GM11168 (cell line): ENCODE measurements around the gene MT1M.
"Not testable (repeated sequence)": the region's sequence is repeated elsewhere in the genome, so short reads cannot be mapped to it uniquely, and the experiment has no call there.

Experiments used
- in situ Hi-C: fragments of 300-500 bp; cut with MboI; formaldehyde crosslinking; loops from one replicate; pipeline ENCODE4 v1.12.0; 2022; ENCODE audit warnings: low sequenced_read_pairs; ENCODE audit not compliant: unreplicated experiment

Gene MT1M

GRCh38 chr16:56670620-56670934 lies 38.1 kb downstream of the MT1M start:
- in situ Hi-C loops: no loop called here

- in situ Hi-C loops: not testable (repeated sequence)
Measured at GRCh38 chr16:56671691-56672090, 39.2 kb downstream of the MT1M start.

GRCh38 chr16:56672171-56672570 lies 39.7 kb downstream of the MT1M start:
- in situ Hi-C loops: not testable (repeated sequence)

GRCh38 chr16:56672761-56673536 lies 40.5 kb downstream of the MT1M start:
- in situ Hi-C loops: no loop called here

- in situ Hi-C loops: no loop called here
Measured at GRCh38 chr16:56673921-56674320, 41.5 kb downstream of the MT1M start.

- in situ Hi-C loops: not testable (repeated sequence)
Measured at GRCh38 chr16:56674570-56674969, 42.1 kb downstream of the MT1M start.

- in situ Hi-C loops: no loop called here
Measured at GRCh38 chr16:56675685-56676210, 43.3 kb downstream of the MT1M start.

GRCh38 chr16:56677474-56677873 lies 45.0 kb downstream of the MT1M start:
- in situ Hi-C loops: no loop called here

- in situ Hi-C loops: no loop called here
Measured at GRCh38 chr16:56679078-56679730, 46.7 kb downstream of the MT1M start.

GRCh38 chr16:56679818-56680217 lies 47.4 kb downstream of the MT1M start:
- in situ Hi-C loops: no loop called here

GRCh38 chr16:56681939-56682702 lies 49.7 kb downstream of the MT1M start, which contains the start of gene MT1X:
Gene MT1X (plus strand): TSS chr16:56682470. CDS start chr16:56682541, 71 bp downstream.
- in situ Hi-C loops: no loop called here

- in situ Hi-C loops: no loop called here
Measured at GRCh38 chr16:56682703-56683397, 50.4 kb downstream of the MT1M start.
